ENCODE results near the gene ADAM19.

Gene ADAM19

GRCh38 chr5:157518963-157519362 lies 56.6 kb downstream of the ADAM19 start:
- DNase-seq (ENCODE audit: low read depth in 2 of 2): no peak

GRCh38 chr5:157516626-157517325 lies 58.8 kb downstream of the ADAM19 start:
- DNase-seq (ENCODE audit: low read depth in 2 of 2): no peak

- peak in 1 of 2 donors; percentile 30 for DNase-seq (ENCODE audit: low read depth in 2 of 2)
These were observed 59.6 kb downstream of the ADAM19 start for GRCh38 chr5:157516006-157516405.

- no peak for DNase-seq (ENCODE audit: low read depth in 2 of 2)
These were observed 60.6 kb downstream of the ADAM19 start for GRCh38 chr5:157514974-157515373.

- no peak for DNase-seq (ENCODE audit: low read depth in 2 of 2)
These were observed 62.4 kb downstream of the ADAM19 start for GRCh38 chr5:157513182-157513581.

GRCh38 chr5:157511651-157512644 lies 63.6 kb downstream of the ADAM19 start:
- DNase-seq (ENCODE audit: low read depth in 2 of 2): peak in 1 of 2 donors; percentile 7

GRCh38 chr5:157510682-157511081 lies 64.9 kb downstream of the ADAM19 start:
- DNase-seq (ENCODE audit: low read depth in 2 of 2): no peak

- DNase-seq (ENCODE audit: low read depth in 2 of 2): no peak
These were observed 66.0 kb downstream of the ADAM19 start for GRCh38 chr5:157509587-157509986.

- DNase-seq (ENCODE audit: low read depth in 2 of 2): no peak
These were observed 66.5 kb downstream of the ADAM19 start for GRCh38 chr5:157509093-157509492.

GRCh38 chr5:157506981-157507780 lies 68.4 kb downstream of the ADAM19 start:
- no peak for DNase-seq (ENCODE audit: low read depth in 2 of 2)

- DNase-seq (ENCODE audit: low read depth in 2 of 2): no peak
These were observed 69.4 kb downstream of the ADAM19 start for GRCh38 chr5:157506066-157506590.

- no peak for DNase-seq (ENCODE audit: low read depth in 2 of 2)
These were observed 70.1 kb downstream of the ADAM19 start for GRCh38 chr5:157505496-157505895.

GRCh38 chr5:157504053-157504452 lies 71.5 kb downstream of the ADAM19 start:
- DNase-seq (ENCODE audit: low read depth in 2 of 2): no peak

GRCh38 chr5:157502143-157502647 lies 73.4 kb downstream of the ADAM19 start:
- no peak for DNase-seq (ENCODE audit: low read depth in 2 of 2)

GRCh38 chr5:157497875-157498611 lies 77.5 kb downstream of the ADAM19 start:
- no peak for DNase-seq (ENCODE audit: low read depth in 2 of 2)

- DNase-seq (ENCODE audit: low read depth in 2 of 2): no peak
These were observed 78.7 kb downstream of the ADAM19 start for GRCh38 chr5:157496864-157497263.

GRCh38 chr5:157494178-157494832 lies 81.3 kb downstream of the ADAM19 start:
- no peak for DNase-seq (ENCODE audit: low read depth in 2 of 2)

GRCh38 chr5:157492886-157493285 lies 82.7 kb downstream of the ADAM19 start:
- no peak for DNase-seq (ENCODE audit: low read depth in 2 of 2)

- DNase-seq (ENCODE audit: low read depth in 2 of 2): no peak
These were observed 84.0 kb downstream of the ADAM19 start for GRCh38 chr5:157491471-157491995.

GRCh38 chr5:157487358-157487757 lies 88.2 kb downstream of the ADAM19 start:
- no peak for DNase-seq (ENCODE audit: low read depth in 2 of 2)

Data from stimulated activated CD8-positive, alpha-beta memory T cell treated with anti-CD3 and anti-CD28 coated beads, Interleukin-2, amount 100 ng/mL, for 48 hours (primary cell).